Esophagus (tissue), 2 donors: Measurements from ENCODE around the gene ANKRD35. TPM values are rescaled to one million over a fixed set of nuclear protein-coding genes. Genes with fewer than 3 reads are reported as not detected.
A peak's percentile ranks its signal among the peaks of the same experiment; 100 is the strongest.

Experiments used
- H3K27ac ChIP-seq, 2 donors: one replicate each; pipeline ENCODE4 v1.5.1; 2013; ENCODE audit warnings: low read depth in 2 of 2, mild to moderate bottlenecking in 2 of 2, inconsistent platforms in 1 of 2, low read length in 1 of 2, moderate library complexity in 1 of 2
- H3K27me3 ChIP-seq, 2 donors: one replicate each; pipeline ENCODE4 v1.6.1; 2013; ENCODE audit warnings: low read length in 2 of 2, control low read depth in 1 of 2, mild to moderate bottlenecking in 1 of 2; ENCODE audit not compliant: insufficient read depth in 2 of 2, control insufficient read depth in 1 of 2
- H3K36me3 ChIP-seq, 2 donors: one replicate each; pipeline ENCODE4 v1.6.1; 2013; ENCODE audit warnings: low read length in 1 of 2; ENCODE audit not compliant: control insufficient read depth in 2 of 2, insufficient read depth in 2 of 2
- H3K4me1 ChIP-seq, 2 donors: one replicate each; pipeline ENCODE4 v1.6.1; 2013; ENCODE audit warnings: low read length in 1 of 2; ENCODE audit not compliant: control insufficient read depth in 2 of 2, insufficient read depth in 2 of 2
- H3K4me3 ChIP-seq, 2 donors: one replicate each; pipeline ENCODE4 v1.5.1; 2013; ENCODE audit warnings: low read length in 2 of 2, mild to moderate bottlenecking in 2 of 2, low read depth in 1 of 2, moderate library complexity in 1 of 2
- H3K9me3 ChIP-seq, 2 donors: one replicate each; pipeline ENCODE4 v1.6.1; 2013; ENCODE audit warnings: mild to moderate bottlenecking in 2 of 2, low read depth in 1 of 2, low read length in 1 of 2, moderate library complexity in 1 of 2; ENCODE audit not compliant: control insufficient read depth in 2 of 2, insufficient read depth in 1 of 2
- WGBS, 2 donors: extraction: QIAGEN DNeasy Blood & Tissue Kit; methylation state at CpG; one replicate each; pipeline ENCODE4 v1.1.7; 2013; 5-methylcytosine and 5-hydroxymethylcytosine counted together
- polyA plus RNA-seq, 2 donors: library from polyadenylated mRNA; stranded (reverse); fragments of 200-250 nt; gene quantifications; one replicate each; pipeline ENCODE4 v1.2.3, GENCODE V29; 2013
- donor health status: healthy with polysubstance abuse.
- donor health status: Bipolar disorder and iron deficiency.

The ANKRD35 gene
- polyA plus RNA-seq, 2 donors, result 13.9 to 17.0 TPM

DNA sequence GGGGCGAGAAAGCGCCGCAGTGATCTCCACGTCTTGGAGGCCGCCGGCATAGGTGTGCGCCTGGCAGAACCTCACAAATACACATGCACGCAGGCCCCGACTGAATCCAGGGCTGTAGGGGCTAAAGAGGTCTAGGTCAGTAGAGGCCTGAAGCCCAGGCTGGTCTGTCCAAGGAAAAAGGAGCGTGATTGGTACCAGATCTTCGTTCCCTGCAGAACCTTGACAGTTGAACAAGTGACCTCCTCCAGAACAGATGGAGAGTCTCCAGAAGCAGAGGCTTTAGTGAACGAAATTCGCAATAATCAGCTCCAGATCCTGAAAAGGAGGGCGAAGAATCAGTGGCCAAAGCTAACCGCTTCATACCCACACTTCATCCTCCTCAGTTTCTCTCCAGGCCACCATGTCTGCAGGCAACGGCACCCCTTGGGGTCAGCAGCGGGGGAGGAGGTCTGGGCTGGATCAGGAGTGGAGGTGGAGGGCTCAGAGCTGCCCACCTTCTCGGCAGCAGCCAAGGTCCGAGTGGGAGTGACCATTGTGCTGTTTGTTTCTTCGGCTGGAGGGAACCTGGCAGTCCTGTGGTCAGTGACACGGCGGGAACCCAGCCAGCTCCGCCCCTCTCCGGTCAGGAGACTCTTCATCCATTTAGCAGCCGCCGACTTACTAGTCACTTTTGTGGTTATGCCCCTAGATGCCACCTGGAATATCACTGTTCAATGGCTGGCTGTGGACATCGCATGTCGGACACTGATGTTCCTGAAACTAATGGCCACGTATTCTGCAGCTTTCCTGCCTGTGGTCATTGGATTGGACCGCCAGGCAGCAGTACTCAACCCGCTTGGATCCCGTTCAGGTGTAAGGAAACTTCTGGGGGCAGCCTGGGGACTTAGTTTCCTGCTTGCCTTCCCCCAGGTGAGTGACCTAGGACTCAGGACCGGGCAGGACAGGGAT lies 33.6 kb upstream of the ANKRD35 start:
- 4 to 7% methylated on average over 33 of the region's 33 CpGs for WGBS, 2 donors
- Histone ChIP-seq H3K9me3 (no peaks in the 10 kb centered on the region), H3K27me3 (no peaks in the 10 kb centered on the region), H3K36me3 (no peaks in the 10 kb centered on the region), H3K4me3 (peak overlapping the region; percentile 93 to 95), H3K27ac (peak overlapping the region; percentile 87 to 91), H3K4me1 (peaks cover 0 to 16% of the 10 kb centered on the region in 2 donors)

DNA sequence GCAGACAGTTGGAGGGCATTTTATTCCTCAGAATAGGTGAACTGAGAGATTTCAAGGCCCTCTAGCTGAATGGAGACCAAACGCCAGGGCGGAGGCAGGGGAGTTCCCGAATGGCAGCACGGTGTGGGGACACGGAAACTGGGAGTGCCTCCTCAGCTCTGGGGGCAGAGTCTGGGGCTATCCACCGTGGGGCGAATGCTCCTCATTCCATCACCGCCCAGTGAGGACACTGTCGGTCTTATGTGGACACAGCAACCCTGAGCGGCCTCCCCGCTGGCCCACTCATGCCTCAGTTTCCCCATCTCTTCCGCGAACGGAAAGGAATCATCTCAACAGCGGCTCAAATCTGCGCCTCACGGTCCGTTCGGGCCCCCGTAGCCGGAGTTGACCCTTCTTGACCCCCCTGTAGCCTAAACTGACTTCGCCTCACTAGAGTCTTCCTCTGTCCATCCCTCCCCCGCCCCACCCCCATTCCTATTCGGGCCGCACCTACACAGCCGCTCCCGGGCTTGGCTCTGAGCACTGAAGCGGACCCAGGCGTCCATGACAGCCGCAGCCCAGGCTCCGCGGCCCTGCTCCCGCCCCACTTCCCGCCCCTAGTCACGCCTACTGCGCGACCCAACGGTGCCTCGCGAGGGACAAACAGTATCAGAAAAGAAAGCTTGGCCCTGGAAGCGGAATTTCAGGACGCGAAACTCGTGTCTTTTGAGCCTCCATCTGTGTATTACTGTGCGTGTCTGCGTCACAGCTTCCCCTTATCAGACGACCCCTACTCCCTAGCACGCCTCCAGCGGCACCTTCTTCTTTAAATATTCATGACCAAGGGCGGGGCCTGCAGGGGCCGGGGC lies 32.7 kb upstream of the ANKRD35 start, which contains the start of gene PEX11B:
Gene PEX11B (minus strand): TSS at position 574 of the 848 bp plus-strand sequence. CDS start 29 bp downstream, at position 545.
- no peaks in the 10 kb centered on the region for H3K36me3 ChIP-seq
- H3K27ac ChIP-seq, result peak within 1 kb of the TSS; percentile 87 to 91
- no peaks in the 10 kb centered on the region for H3K9me3 ChIP-seq
- H3K4me3 ChIP-seq, result peak within 1 kb of the TSS; percentile 93 to 95
- peaks cover 0 to 16% of the 10 kb centered on the region in 2 donors for H3K4me1 ChIP-seq
- 0% methylated on average over 47 to 51 of the region's 51 CpGs for WGBS, 2 donors
- no peaks in the 10 kb centered on the region for H3K27me3 ChIP-seq

DNA sequence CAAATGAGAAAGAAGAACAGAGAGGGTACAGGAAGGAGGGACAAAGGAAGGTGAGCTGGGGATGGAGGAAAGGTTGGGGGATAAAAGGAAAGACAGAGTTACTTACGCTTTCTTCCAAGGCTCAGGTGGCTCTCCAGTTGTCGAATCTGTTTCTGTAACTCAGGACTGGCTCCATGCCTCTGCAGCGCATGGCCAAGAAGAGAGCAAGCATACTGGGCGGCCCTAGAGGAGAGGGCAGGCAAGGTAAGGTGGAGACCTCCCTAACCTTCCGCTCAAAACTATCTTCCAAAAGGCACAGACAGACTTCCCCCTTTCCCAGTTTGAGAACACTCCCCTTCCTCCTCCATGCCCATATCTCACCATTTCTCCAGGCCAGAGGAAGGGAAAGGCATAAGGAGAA lies 31.9 kb upstream of the ANKRD35 start:
- WGBS, 2 donors, result 55 to 65% methylated on average over 5 of the region's 5 CpGs
- no peaks in the 10 kb centered on the region for H3K27me3 ChIP-seq
- H3K4me1 ChIP-seq, result peaks cover 0 to 16% of the 10 kb centered on the region in 2 donors
- peak overlapping the region; percentile 93 to 95 for H3K4me3 ChIP-seq
- peak overlapping the region; percentile 87 to 91 for H3K27ac ChIP-seq
- no peaks in the 10 kb centered on the region for H3K9me3 ChIP-seq
- no peaks in the 10 kb centered on the region for H3K36me3 ChIP-seq

DNA sequence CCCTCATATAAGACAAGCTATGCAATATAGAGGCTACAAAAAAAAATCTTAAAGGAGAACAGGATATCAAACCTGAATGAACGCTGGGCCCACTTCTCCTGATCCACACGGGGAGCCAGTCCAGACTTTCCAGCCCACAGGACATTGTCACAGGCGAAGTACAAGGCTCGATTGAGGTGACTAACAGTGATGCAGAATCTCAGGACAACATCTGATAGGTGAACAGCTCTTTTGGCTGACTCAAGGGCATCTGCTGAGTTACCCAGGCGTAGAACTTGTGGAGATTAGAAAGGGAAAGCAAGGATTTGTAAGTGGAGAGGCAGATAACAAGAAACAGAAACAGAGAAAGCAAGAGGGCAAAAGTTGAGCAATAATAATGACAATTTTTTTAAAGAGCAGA lies 31.1 kb upstream of the ANKRD35 start:
- no peak overlapping the region for H3K27ac ChIP-seq
- no peaks in the 10 kb centered on the region for H3K27me3 ChIP-seq
- peaks cover 3 to 6% of the 10 kb centered on the region in 2 donors for H3K36me3 ChIP-seq
- no peaks in the 10 kb centered on the region for H3K9me3 ChIP-seq
- H3K4me1 ChIP-seq, result peaks cover 0 to 16% of the 10 kb centered on the region in 2 donors
- 65 to 70% methylated on average over 5 of the region's 5 CpGs for WGBS, 2 donors
- no peak overlapping the region for H3K4me3 ChIP-seq

DNA sequence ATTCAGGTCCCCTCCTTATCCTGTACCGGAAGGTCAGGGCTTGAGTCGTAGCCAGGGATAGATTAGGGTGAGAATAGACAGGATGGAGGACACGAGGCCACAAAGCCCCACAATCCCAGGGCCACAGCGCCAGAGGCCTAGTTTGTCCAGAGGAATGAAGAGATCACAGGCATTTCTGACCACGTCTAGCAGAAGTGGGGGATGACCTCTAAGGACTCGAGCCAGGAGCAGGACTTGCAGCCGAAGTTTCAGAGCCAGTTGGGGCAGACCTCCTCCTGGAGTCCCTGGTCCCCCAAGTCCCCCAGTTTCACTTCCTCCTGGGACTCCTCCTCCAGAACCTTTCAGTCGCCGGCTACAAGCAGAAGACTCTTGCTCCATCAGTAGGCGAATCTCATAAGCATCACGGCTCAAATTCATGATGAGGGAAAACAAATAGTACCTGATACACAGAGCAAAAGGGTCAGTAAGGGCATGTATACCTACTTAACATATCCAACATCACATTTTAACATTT lies 26.5 kb upstream of the ANKRD35 start:
- H3K27me3 ChIP-seq, result no peaks in the 10 kb centered on the region
- H3K4me3 ChIP-seq, result no peak overlapping the region
- H3K36me3 ChIP-seq, result peaks cover 3 to 6% of the 10 kb centered on the region in 2 donors
- peaks cover under 1 to 3% of the 10 kb centered on the region in 2 donors for H3K4me1 ChIP-seq
- 79 to 81% methylated on average over 11 of the region's 11 CpGs for WGBS, 2 donors
- no peaks in the 10 kb centered on the region for H3K9me3 ChIP-seq
- H3K27ac ChIP-seq, result no peak overlapping the region

DNA sequence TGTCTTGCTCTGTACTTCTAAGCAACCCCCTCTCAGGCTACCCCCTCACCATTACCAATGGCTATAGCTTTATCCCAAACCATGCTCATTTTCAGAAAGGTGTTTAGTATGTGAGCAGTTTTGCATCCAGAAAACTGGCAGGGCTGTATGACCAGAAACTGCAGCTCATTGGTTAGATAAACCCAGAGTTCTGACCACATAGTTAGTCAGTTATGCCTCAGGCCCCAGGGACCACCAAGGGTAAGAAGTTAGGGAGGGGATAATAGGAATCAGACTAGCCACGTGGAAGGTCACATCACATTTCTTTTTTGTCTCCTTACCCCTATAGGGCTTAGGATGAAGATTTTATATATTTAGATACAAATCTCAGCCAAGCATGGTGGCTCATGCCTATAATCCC lies 23.0 kb upstream of the ANKRD35 start:
- Histone ChIP-seq H3K4me3 (no peak overlapping the region), H3K4me1 (peaks cover 0 to 2% of the 10 kb centered on the region in 2 donors), H3K36me3 (peaks cover 3 to 6% of the 10 kb centered on the region in 2 donors), H3K27me3 (no peaks in the 10 kb centered on the region), H3K9me3 (no peaks in the 10 kb centered on the region), H3K27ac (no peak overlapping the region)
- 60 to 68% methylated on average over 1 of the region's 1 CpG for WGBS, 2 donors

DNA sequence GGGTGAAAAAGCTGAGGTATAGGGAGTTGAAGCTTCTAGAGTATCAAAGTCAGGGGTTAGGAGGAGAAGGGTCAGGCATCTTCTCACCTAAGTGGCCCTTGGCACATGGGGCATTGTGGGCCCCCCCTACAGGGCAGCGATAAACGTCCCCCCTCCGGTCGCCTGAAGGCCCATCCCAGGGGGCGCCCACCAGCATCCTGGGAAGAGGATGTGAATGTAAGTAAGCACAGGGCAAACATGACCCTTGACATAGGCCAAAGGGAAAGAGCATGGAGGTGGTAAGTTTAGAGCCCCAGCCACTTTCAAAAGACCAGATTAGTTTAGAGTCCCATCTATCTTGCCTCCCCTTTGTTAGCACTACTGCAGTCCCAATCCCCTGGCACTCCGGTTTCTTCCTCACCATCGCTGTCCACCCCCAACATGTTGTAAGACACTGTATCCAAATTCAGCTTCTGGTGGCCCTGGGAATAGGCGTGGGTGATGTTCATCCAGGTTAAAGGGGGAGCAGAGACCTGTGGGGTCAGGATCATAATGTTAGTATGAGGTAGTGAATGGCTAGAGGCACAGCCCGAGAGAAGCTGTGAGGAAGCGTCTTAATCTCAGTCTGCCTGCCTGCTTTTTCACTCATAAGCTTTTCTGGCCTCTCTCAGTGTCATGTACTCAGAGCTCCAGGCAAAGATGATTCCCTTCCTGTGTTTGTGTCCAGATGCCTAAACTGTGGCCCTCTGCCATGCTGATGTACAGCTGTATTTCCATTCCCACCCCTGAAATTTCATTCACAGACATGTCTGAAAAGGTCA lies 21.5 kb upstream of the ANKRD35 start:
- Histone ChIP-seq H3K4me3 (no peak overlapping the region), H3K4me1 (peaks cover 0 to 2% of the 10 kb centered on the region in 2 donors), H3K9me3 (no peaks in the 10 kb centered on the region), H3K27ac (no peak overlapping the region), H3K27me3 (no peaks in the 10 kb centered on the region), H3K36me3 (peaks cover 2 to 4% of the 10 kb centered on the region in 2 donors)
- WGBS, 2 donors, result 78 to 82% methylated on average over 10 of the region's 10 CpGs

DNA sequence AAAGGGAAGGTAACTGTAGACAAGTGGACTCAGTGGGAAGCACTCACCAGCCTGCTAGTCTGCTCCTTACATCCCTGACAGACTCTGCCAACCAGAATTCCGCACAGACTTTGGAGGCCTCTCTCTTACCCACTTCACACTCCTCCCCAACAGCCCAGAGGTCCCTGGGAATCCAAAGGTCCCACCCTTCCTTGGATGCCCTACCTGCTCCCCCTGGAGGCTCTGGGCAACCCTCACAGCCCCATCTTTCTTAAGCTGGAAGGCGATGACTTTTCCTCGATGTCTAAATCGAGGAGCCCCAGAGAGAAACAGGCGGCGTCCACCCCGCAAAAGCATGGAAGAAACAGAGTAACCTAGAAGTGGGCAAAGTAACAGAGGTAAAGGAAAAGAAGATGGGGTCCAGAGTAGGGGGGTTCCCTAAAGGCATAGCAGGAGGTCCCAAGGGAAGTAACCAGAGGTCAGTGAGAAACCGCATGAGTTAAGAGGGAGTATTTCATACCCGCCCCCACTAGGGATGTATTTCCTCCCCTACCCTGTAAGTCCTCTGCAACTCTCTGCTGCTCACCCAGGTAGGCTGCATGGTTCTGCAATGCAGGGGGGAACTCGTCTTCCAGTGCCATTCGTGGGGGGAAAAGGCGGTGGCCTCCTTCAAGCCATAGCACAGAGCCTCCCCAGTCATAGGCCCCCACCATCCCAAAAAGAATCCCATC lies 15.8 kb upstream of the ANKRD35 start:
- no peak overlapping the region for H3K4me3 ChIP-seq
- H3K9me3 ChIP-seq, result no peaks in the 10 kb centered on the region
- H3K27ac ChIP-seq, result no peak overlapping the region
- whole genome bisulfite sequencing, 2 donors, result 89 to 90% methylated on average over 12 of the region's 12 CpGs
- H3K27me3 ChIP-seq, result no peaks in the 10 kb centered on the region
- no peaks in the 10 kb centered on the region for H3K4me1 ChIP-seq
- H3K36me3 ChIP-seq, result peaks cover 0 to 3% of the 10 kb centered on the region in 2 donors
